Head of caudate nucleus (tissue), 42 donors: ENCODE results near the gene USP21.
"Not testable (repeated sequence)": the region's sequence is repeated elsewhere in the genome, so short reads cannot be mapped to it uniquely, and the experiment has no call there.

Experiments
- DNase-seq, 42 donors: peaks; one replicate each; pipeline versions ENCODE4 v3.0.0 to v3.0.0-alpha.2; 2020 to 2021; ENCODE audit warnings: mixed read lengths in 7 of 42
- intact Hi-C: fragments of 100-400 bp; cut with DNase I; formaldehyde crosslinking; loops from one replicate; pipeline ENCODE4 v1.15.0; 2022

Gene USP21

GRCh38 chr1:161159087-161159912 lies at the start of gene USP21:
Gene USP21 (plus strand): TSS chr1:161159500. CDS start chr1:161160641, 1,141 bp downstream.
- intact Hi-C loops = no loop called here
- peak; percentile 88 to 98 (median 95) for DNase-seq

- intact Hi-C loops = no loop called here
- DNase-seq = no peak
Measured at GRCh38 chr1:161111117-161111516, 48.2 kb upstream of the USP21 start.

- intact Hi-C loops = no loop called here
- no peak for DNase-seq
Measured at GRCh38 chr1:161111527-161111926, 47.8 kb upstream of the USP21 start.

GRCh38 chr1:161113915-161114314 lies 45.4 kb upstream of the USP21 start:
- intact Hi-C loops = no loop called here
- no peak for DNase-seq

- intact Hi-C loops = no loop called here
- DNase-seq = no peak
Measured at GRCh38 chr1:161114556-161114955, 44.7 kb upstream of the USP21 start.

GRCh38 chr1:161115132-161115711 lies 44.1 kb upstream of the USP21 start:
- intact Hi-C loops = no loop called here

GRCh38 chr1:161115961-161116360 lies 43.3 kb upstream of the USP21 start:
- intact Hi-C loops, DNase-seq: not testable (repeated sequence)

More at GRCh38 chr1:161115132-161115711, 44.1 kb upstream of the USP21 start:
- DNase-seq = no peak

- intact Hi-C loops = no loop called here
Measured at GRCh38 chr1:161117759-161118581, 41.3 kb upstream of the USP21 start, which contains the start of the genes NIT1 and PFDN2. Gene NIT1 (plus strand): TSS chr1:161118105. CDS start chr1:161118177, 72 bp downstream. Gene PFDN2 (minus strand): TSS chr1:161118037. CDS start chr1:161118026, 11 bp downstream.

GRCh38 chr1:161119092-161119903 lies 40.0 kb upstream of the USP21 start:
- no peak for DNase-seq
- intact Hi-C loops = no loop called here

More at GRCh38 chr1:161117759-161118581, 41.3 kb upstream of the USP21 start, which contains the start of the genes NIT1 and PFDN2:
- DNase-seq = peak; percentile 69 to 94 (median 90)

GRCh38 chr1:161121042-161121650 lies 38.2 kb upstream of the USP21 start:
- intact Hi-C loops = no loop called here
- no peak for DNase-seq

- intact Hi-C loops = no loop called here
- peak in 1 of 42 donors; percentile 5 for DNase-seq
Measured at GRCh38 chr1:161121834-161122233, 37.5 kb upstream of the USP21 start.

- intact Hi-C loops = no loop called here
- no peak for DNase-seq
Measured at GRCh38 chr1:161122967-161123366, 36.3 kb upstream of the USP21 start.

- intact Hi-C loops = no loop called here
- no peak for DNase-seq
Measured at GRCh38 chr1:161127649-161128048, 31.7 kb upstream of the USP21 start.

- intact Hi-C loops = no loop called here
- DNase-seq = no peak
Measured at GRCh38 chr1:161128591-161129420, 30.5 kb upstream of the USP21 start.

GRCh38 chr1:161130266-161130665 lies 29.0 kb upstream of the USP21 start:
- intact Hi-C loops = loop anchor here (5.0 kb wide), 1 partner anchor 83 kb away; the partner anchor contains the start of gene USF1
- DNase-seq = no peak

GRCh38 chr1:161131523-161132409 lies 27.5 kb upstream of the USP21 start:
- peak in 8 of 42 donors; percentile 9 to 54 (median 36) for DNase-seq
- intact Hi-C loops = loop anchor here (5.0 kb wide), 1 partner anchor 84 kb away; the partner anchor contains the start of gene USF1
